CD14-positive monocyte (primary cell): ENCODE measurements around the gene C9orf78. TPM values are rescaled to one million over a fixed set of nuclear protein-coding genes. Genes with fewer than 3 reads are reported as not detected.

Experiments used
- DNase-seq, 3 donors: peaks; one replicate each; pipeline ENCODE4 v3.0.0-alpha.2; 2011 to 2022
- H2AFZ ChIP-seq: 2 replicates; pipeline ENCODE4 v1.6.0; 2012; ENCODE audit warnings: mild to moderate bottlenecking, low read depth, low read length, inconsistent platforms; ENCODE audit not compliant: insufficient read depth, poor library complexity, severe bottlenecking
- H3K27ac ChIP-seq, 2 donors: 1 replicate in 1 of 2; 2 replicates in 1 of 2; pipeline ENCODE4 v1.5.1; 2012 to 2013; ENCODE audit warnings: low read length in 2 of 2, control low read depth in 1 of 2, inconsistent platforms in 1 of 2, low read depth in 1 of 2, mild to moderate bottlenecking in 1 of 2
- H3K27me3 ChIP-seq, 2 donors: one replicate each; pipeline versions ENCODE4 v1.6.0 to v1.6.1; 2011 to 2013; ENCODE audit warnings: low read length in 2 of 2; ENCODE audit not compliant: control insufficient read depth in 2 of 2, insufficient read depth in 2 of 2
- H3K36me3 ChIP-seq, 2 donors: replicated peaks in 1 of 2; 1 replicate in 1 of 2; 2 replicates in 1 of 2; pipeline versions ENCODE4 v1.5.1 to v1.6.1; 2012 to 2013; ENCODE audit warnings: low read length in 2 of 2, control low read depth in 1 of 2, inconsistent platforms in 1 of 2, mild to moderate bottlenecking in 1 of 2; ENCODE audit not compliant: insufficient read depth in 2 of 2, control insufficient read depth in 1 of 2
- H3K4me1 ChIP-seq, 2 donors: 1 replicate in 1 of 2; 2 replicates in 1 of 2; pipeline versions ENCODE4 v1.5.1 to v1.6.1; 2012 to 2013; ENCODE audit warnings: low read length in 2 of 2, control low read depth in 1 of 2, inconsistent platforms in 1 of 2, mild to moderate bottlenecking in 1 of 2, moderate library complexity in 1 of 2; ENCODE audit not compliant: insufficient read depth in 2 of 2, control insufficient read depth in 1 of 2
- H3K4me2 ChIP-seq: replicated peaks from 2 replicates; pipeline ENCODE3; 2012; ENCODE audit warnings: low read length, moderate library complexity, mild to moderate bottlenecking; ENCODE audit not compliant: poor library complexity, severe bottlenecking; ENCODE audit errors: extremely low read depth
- H3K4me3 ChIP-seq, 3 experiments: fragments of 200-600 bp in 1 of 3; sonication (generic) in 1 of 3; replicated peaks in 1 of 3; 1 replicate in 2 of 3; 2 replicates in 1 of 3; pipeline ENCODE4 v1.5.1; 2011 to 2013; ENCODE audit warnings: low read length in 3 of 3, mild to moderate bottlenecking in 3 of 3, control low read depth in 2 of 3, low read depth in 2 of 3, inconsistent platforms in 1 of 3, moderate library complexity in 1 of 3
- H3K79me2 ChIP-seq: 2 replicates; pipeline ENCODE4 v1.6.0; 2012; ENCODE audit warnings: mild to moderate bottlenecking, control low read depth, inconsistent platforms, low read length, moderate library complexity; ENCODE audit not compliant: insufficient read depth
- H3K9ac ChIP-seq: 2 replicates; pipeline ENCODE4 v1.6.0; 2017; ENCODE audit warnings: low read length, mild to moderate bottlenecking; ENCODE audit not compliant: insufficient read depth, poor library complexity, severe bottlenecking
- H3K9me3 ChIP-seq, 2 donors: replicated peaks in 1 of 2; 1 replicate in 1 of 2; 2 replicates in 1 of 2; pipeline versions ENCODE4 v1.5.1 to v1.6.1; 2012 to 2013; ENCODE audit warnings: low read length in 2 of 2, control low read depth in 1 of 2; ENCODE audit not compliant: control insufficient read depth in 1 of 2, insufficient read depth in 1 of 2
- H4K20me1 ChIP-seq: 2 replicates; pipeline ENCODE4 v1.6.0; 2012; ENCODE audit warnings: mild to moderate bottlenecking, low read length, control low read depth, moderate library complexity; ENCODE audit not compliant: insufficient read depth
- H3K27ac Mint-ChIP-seq, 7 donors: one replicate each; pipeline ENCODE4 v1.8.0; 2020; ENCODE audit warnings: mild to moderate bottlenecking in 7 of 7, mixed read lengths in 7 of 7, moderate library complexity in 6 of 7, inconsistent platforms in 2 of 7
- H3K27me3 Mint-ChIP-seq, 3 donors: one replicate each; pipeline ENCODE4 v1.8.0; 2021 to 2022; ENCODE audit warnings: low read depth in 3 of 3, mild to moderate bottlenecking in 3 of 3, mixed read lengths in 3 of 3, moderate library complexity in 3 of 3, inconsistent platforms in 1 of 3
- H3K36me3 Mint-ChIP-seq, 2 donors: one replicate each; pipeline ENCODE4 v1.8.0; 2020; ENCODE audit warnings: mixed read lengths in 2 of 2, inconsistent platforms in 1 of 2, mild to moderate bottlenecking in 1 of 2
- H3K4me1 Mint-ChIP-seq: one replicate; pipeline ENCODE4 v1.8.0; 2020; ENCODE audit warnings: mild to moderate bottlenecking, mixed read lengths
- H3K4me3 Mint-ChIP-seq, 2 donors: one replicate each; pipeline ENCODE4 v1.8.0; 2020; ENCODE audit warnings: mild to moderate bottlenecking in 2 of 2, mixed read lengths in 2 of 2, moderate library complexity in 1 of 2
- H3K9me3 Mint-ChIP-seq, 7 donors: one replicate each; pipeline ENCODE4 v1.8.0; 2020 to 2022; ENCODE audit warnings: mixed read lengths in 7 of 7, mild to moderate bottlenecking in 6 of 7, moderate library complexity in 6 of 7, inconsistent platforms in 2 of 7
- CTCF ChIP-seq: fragments of 200-600 bp; IDR thresholded peaks from one replicate; pipeline ENCODE4 v1.8.0; 2022; ENCODE audit warnings: antibody characterized with exemption, mild to moderate bottlenecking
- WGBS: methylation state at CpG from one replicate; pipeline ENCODE4 v1.1.5; 2013; ENCODE audit warnings: missing lambda C conversion rate; ENCODE audit not compliant: insufficient coverage; 5-methylcytosine and 5-hydroxymethylcytosine counted together
- intact Hi-C, 2 donors: fragments of 100-400 bp; cut with micrococcal nuclease; formaldehyde crosslinking; loops; one replicate each; pipeline versions ENCODE4 v1.15.0 to v1.15.1; 2023
- polyA plus RNA-seq, 3 donors: library from polyadenylated mRNA; depleted of rRNA in 1 of 3; unstranded in 2 of 3; stranded (reverse) in 1 of 3; fragments of 300-500 nt in 2 of 3; fragments of >200 nt in 1 of 3; fragmentation: Illumina TruSeq in 2 of 3; gene quantifications; 1 replicate in 2 of 3; 2 replicates in 1 of 3; pipeline ENCODE4 v1.2.3, GENCODE V29; 2012 to 2021

Gene C9orf78
- polyA plus RNA-seq, 3 donors = 53.3 to 82.4 (median 65.5) TPM

- peaks cover 44 to 68% of the 10 kb centered on the region in 2 donors for H3K36me3 ChIP-seq
- H4K20me1 ChIP-seq = no peaks in the 10 kb centered on the region
- intact Hi-C loops = no loop called here
- Mint-ChIP-seq H3K4me1 (peaks cover 23% of the 10 kb centered on the region), H3K27me3 (peaks cover 0 to 4% (median 0%) of the 10 kb centered on the region in 3 donors), H3K9me3 (peaks cover 0 to 3% (median 0%) of the 10 kb centered on the region in 7 donors), H3K4me3 (no peak overlapping the region), H3K27ac (no peak overlapping the region), H3K36me3 (peaks cover 59 to 78% of the 10 kb centered on the region in 2 donors)
- no peak for TF ChIP-seq CTCF
- no peaks in the 10 kb centered on the region for H3K27me3 ChIP-seq
- no peaks in the 10 kb centered on the region for H3K9me3 ChIP-seq
- DNase-seq = no peak
- 84% methylated on average over 11 of the region's 12 CpGs for WGBS
- H3K9ac ChIP-seq = no peak overlapping the region
- no peaks in the 10 kb centered on the region for H3K79me2 ChIP-seq
- H3K4me2 ChIP-seq = no peak overlapping the region
- no peak overlapping the region for H3K4me3 ChIP-seq
- peaks cover 8 to 11% of the 10 kb centered on the region in 2 donors for H3K4me1 ChIP-seq
- no peak overlapping the region for H3K27ac ChIP-seq
- H2AFZ ChIP-seq = no peak overlapping the region
Measured at GRCh38 chr9:129861447-129861827, 26.4 kb upstream of the C9orf78 start.

GRCh38 chr9:129860653-129861446 lies 25.8 kb upstream of the C9orf78 start:
- H3K36me3 ChIP-seq = peaks cover 43 to 68% of the 10 kb centered on the region in 2 donors
- H3K4me2 ChIP-seq = no peak overlapping the region
- peaks cover 18% of the 10 kb centered on the region for H3K4me1 Mint-ChIP-seq
- no peak overlapping the region for H2AFZ ChIP-seq
- peaks cover 0 to 6% (median 0%) of the 10 kb centered on the region in 3 donors for H3K27me3 Mint-ChIP-seq
- H3K27me3 ChIP-seq = no peaks in the 10 kb centered on the region
- H4K20me1 ChIP-seq = no peaks in the 10 kb centered on the region
- no peaks in the 10 kb centered on the region for H3K79me2 ChIP-seq
- intact Hi-C loops = no loop called here
- no peak overlapping the region for H3K27ac Mint-ChIP-seq
- no peak for TF ChIP-seq CTCF
- peaks cover 0 to 3% (median 0%) of the 10 kb centered on the region in 7 donors for H3K9me3 Mint-ChIP-seq
- no peak overlapping the region for H3K4me3 ChIP-seq
- no peaks in the 10 kb centered on the region for H3K9me3 ChIP-seq
- H3K9ac ChIP-seq = no peak overlapping the region
- peaks cover 59 to 78% of the 10 kb centered on the region in 2 donors for H3K36me3 Mint-ChIP-seq
- H3K4me1 ChIP-seq = peaks cover 8 to 11% of the 10 kb centered on the region in 2 donors
- 70% methylated on average over 7 of the region's 11 CpGs for WGBS
- DNase-seq = no peak
- no peak overlapping the region for H3K4me3 Mint-ChIP-seq
- no peak overlapping the region for H3K27ac ChIP-seq
